Astrocyte (in vitro differentiated cells and primary cell): ENCODE results near the gene GJC1. TPM values are rescaled to one million over a fixed set of nuclear protein-coding genes. Genes with fewer than 3 reads are reported as not detected.
A peak's percentile ranks its signal among the peaks of the same experiment; 100 is the strongest.
"Not testable (repeated sequence)": the region's sequence is repeated elsewhere in the genome, so short reads cannot be mapped to it uniquely, and the experiment has no call there.

Experiments used
- DNase-seq: peaks from one replicate; pipeline ENCODE4 v3.0.0-alpha.2; 2010; ENCODE audit warnings: low read depth
- FAIRE-seq: peaks from 2 replicates; lab custom pipeline; 2011; peaks lifted over from hg19 to GRCh38; lab: Jason Lieb, UNC
- H2AFZ ChIP-seq: 2 replicates; pipeline ENCODE4 v1.6.0; 2012; ENCODE audit warnings: low read depth, low read length, inconsistent platforms
- H3K27ac ChIP-seq: 2 replicates; pipeline ENCODE4 v1.5.1; 2011; ENCODE audit warnings: low read depth, low read length, inconsistent platforms
- H3K27me3 ChIP-seq: 2 replicates; pipeline ENCODE4 v1.6.0; 2011; ENCODE audit warnings: low read length, inconsistent platforms; ENCODE audit not compliant: insufficient read depth
- H3K36me3 ChIP-seq: 2 replicates; pipeline ENCODE4 v1.5.1; 2011; ENCODE audit warnings: low read length, inconsistent platforms; ENCODE audit not compliant: insufficient read depth
- H3K4me1 ChIP-seq: 2 replicates; pipeline ENCODE4 v1.5.1; 2011; ENCODE audit warnings: low read length, inconsistent platforms; ENCODE audit not compliant: insufficient read depth
- H3K4me2 ChIP-seq: 2 replicates; pipeline ENCODE4 v1.6.0; 2012; ENCODE audit warnings: low read length, inconsistent platforms
- H3K4me3 ChIP-seq: 2 replicates; pipeline ENCODE4 v1.5.1; 2011; ENCODE audit warnings: low read depth, mild to moderate bottlenecking, low read length, inconsistent platforms; ENCODE audit not compliant: insufficient read depth
- H3K79me2 ChIP-seq: 2 replicates; pipeline ENCODE4 v1.6.0; 2012; ENCODE audit warnings: mild to moderate bottlenecking, low read length, inconsistent platforms; ENCODE audit not compliant: insufficient read depth
- H3K9ac ChIP-seq: 2 replicates; pipeline ENCODE4 v1.6.0; 2012; ENCODE audit warnings: mild to moderate bottlenecking, low read length, inconsistent platforms
- H3K9me3 ChIP-seq: 2 replicates; pipeline ENCODE4 v1.5.1; 2012; ENCODE audit warnings: low read depth, mild to moderate bottlenecking, low read length, inconsistent platforms; ENCODE audit not compliant: insufficient read depth
- H4K20me1 ChIP-seq: 2 replicates; pipeline ENCODE4 v1.6.0; 2012; ENCODE audit warnings: low read length, inconsistent platforms; ENCODE audit not compliant: insufficient read depth
- H3K27ac Mint-ChIP-seq: one replicate; pipeline ENCODE4 v1.8.0; 2021; ENCODE audit warnings: mild to moderate bottlenecking, mixed read lengths; ENCODE audit not compliant: unreplicated experiment
- H3K27me3 Mint-ChIP-seq: one replicate; pipeline ENCODE4 v1.8.0; 2021; ENCODE audit warnings: low read depth, mixed read lengths; ENCODE audit not compliant: unreplicated experiment
- H3K36me3 Mint-ChIP-seq: one replicate; pipeline ENCODE4 v1.8.0; 2021; ENCODE audit warnings: low read depth, mixed read lengths; ENCODE audit not compliant: unreplicated experiment
- H3K4me1 Mint-ChIP-seq: one replicate; pipeline ENCODE4 v1.8.0; 2021; ENCODE audit warnings: low read depth, mixed read lengths; ENCODE audit not compliant: unreplicated experiment
- H3K4me3 Mint-ChIP-seq: one replicate; pipeline ENCODE4 v1.8.0; 2021; ENCODE audit warnings: mild to moderate bottlenecking, moderate library complexity, mixed read lengths; ENCODE audit not compliant: unreplicated experiment
- H3K9me3 Mint-ChIP-seq: one replicate; pipeline ENCODE4 v1.8.0; 2021; ENCODE audit warnings: mild to moderate bottlenecking, mixed read lengths; ENCODE audit not compliant: unreplicated experiment
- EZH2 ChIP-seq: IDR thresholded peaks from 2 replicates; pipeline ENCODE4 v1.6.1; 2012; ENCODE audit warnings: mild to moderate bottlenecking, low read length, inconsistent platforms; ENCODE audit not compliant: insufficient read depth
- total RNA-seq: library from RNA; stranded (reverse); gene quantifications from 2 replicates; pipeline ENCODE4 v1.2.1, GENCODE V29; 2021
- TF ChIP-seq, protein P1 (sequence below): IDR thresholded peaks from 2 replicates; pipeline ENCODE4 v1.5.1; 2011; ENCODE audit warnings: low read depth, mild to moderate bottlenecking, inconsistent platforms, low read length, moderate library complexity; ENCODE audit not compliant: insufficient read depth

GJC1 gene
- total RNA-seq, 1 donor from 2014 or later = 38.4 TPM

DNA sequence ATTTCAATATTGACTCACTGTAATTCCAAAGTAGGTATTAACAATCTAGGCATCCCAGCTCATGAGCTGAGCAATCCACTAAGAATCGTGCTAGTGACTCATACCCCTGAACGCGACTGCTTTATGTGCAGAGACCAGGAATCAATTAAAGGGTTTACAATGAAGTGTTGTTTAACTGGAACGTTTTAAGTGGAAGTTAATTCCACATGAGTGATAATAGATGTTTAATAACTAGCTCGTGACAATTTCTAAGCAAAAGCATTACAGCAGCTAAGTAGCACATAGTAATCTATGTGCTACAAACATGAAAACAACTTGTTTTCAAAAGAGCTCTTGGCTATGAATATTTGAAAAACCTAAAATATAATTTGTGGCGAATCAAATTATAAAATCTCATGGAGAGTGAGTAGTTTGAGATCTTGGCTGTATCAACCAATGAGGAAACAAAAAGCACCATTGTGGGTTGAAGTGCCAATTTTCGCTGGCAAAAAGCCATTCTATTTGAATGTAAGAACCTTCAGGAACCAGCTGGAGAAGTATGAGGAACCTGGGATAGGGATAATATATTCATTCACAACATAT, 9.4 kb downstream of the GJC1 start:
- no peaks in the 10 kb centered on the region for H3K36me3 Mint-ChIP-seq
- Histone ChIP-seq H3K79me2 (peaks cover 89% of the 10 kb centered on the region), H3K4me3 (peak overlapping the region; percentile 38), H3K27me3 (no peaks in the 10 kb centered on the region), H3K27ac (peak overlapping the region; percentile 90), H2AFZ (no peak overlapping the region), H3K9me3 (no peaks in the 10 kb centered on the region), H4K20me1 (no peaks in the 10 kb centered on the region), H3K36me3 (no peaks in the 10 kb centered on the region), H3K4me2 (peak overlapping the region; percentile 80), H3K9ac (peak overlapping the region; percentile 74), H3K4me1 (peaks cover 24% of the 10 kb centered on the region)
- peak; percentile 94 for DNase-seq
- peak; percentile 82 for FAIRE-seq
- H3K27me3 Mint-ChIP-seq = no peaks in the 10 kb centered on the region
- no peak overlapping the region for H3K4me3 Mint-ChIP-seq
- H3K4me1 Mint-ChIP-seq = peaks cover 18% of the 10 kb centered on the region
- TF ChIP-seq, protein P1, sequence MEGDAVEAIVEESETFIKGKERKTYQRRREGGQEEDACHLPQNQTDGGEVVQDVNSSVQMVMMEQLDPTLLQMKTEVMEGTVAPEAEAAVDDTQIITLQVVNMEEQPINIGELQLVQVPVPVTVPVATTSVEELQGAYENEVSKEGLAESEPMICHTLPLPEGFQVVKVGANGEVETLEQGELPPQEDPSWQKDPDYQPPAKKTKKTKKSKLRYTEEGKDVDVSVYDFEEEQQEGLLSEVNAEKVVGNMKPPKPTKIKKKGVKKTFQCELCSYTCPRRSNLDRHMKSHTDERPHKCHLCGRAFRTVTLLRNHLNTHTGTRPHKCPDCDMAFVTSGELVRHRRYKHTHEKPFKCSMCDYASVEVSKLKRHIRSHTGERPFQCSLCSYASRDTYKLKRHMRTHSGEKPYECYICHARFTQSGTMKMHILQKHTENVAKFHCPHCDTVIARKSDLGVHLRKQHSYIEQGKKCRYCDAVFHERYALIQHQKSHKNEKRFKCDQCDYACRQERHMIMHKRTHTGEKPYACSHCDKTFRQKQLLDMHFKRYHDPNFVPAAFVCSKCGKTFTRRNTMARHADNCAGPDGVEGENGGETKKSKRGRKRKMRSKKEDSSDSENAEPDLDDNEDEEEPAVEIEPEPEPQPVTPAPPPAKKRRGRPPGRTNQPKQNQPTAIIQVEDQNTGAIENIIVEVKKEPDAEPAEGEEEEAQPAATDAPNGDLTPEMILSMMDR = no peak
- no peak for TF ChIP-seq EZH2
- H3K9me3 Mint-ChIP-seq = no peaks in the 10 kb centered on the region
- peak overlapping the region; percentile 95 for H3K27ac Mint-ChIP-seq

GRCh38 chr17:44818508-44818907, 11.6 kb downstream of the GJC1 start:
- not testable (repeated sequence) for H2AFZ ChIP-seq, H4K20me1 ChIP-seq, DNase-seq, H3K9me3 ChIP-seq, H3K4me3 ChIP-seq, H3K27me3 Mint-ChIP-seq, H3K9me3 Mint-ChIP-seq, H3K4me3 Mint-ChIP-seq, H3K36me3 ChIP-seq, H3K27ac Mint-ChIP-seq, FAIRE-seq, H3K36me3 Mint-ChIP-seq, H3K27me3 ChIP-seq, H3K4me2 ChIP-seq, H3K9ac ChIP-seq
- Histone ChIP-seq H3K27ac (peak overlapping the region; percentile 34), H3K79me2 (peaks cover 86% of the 10 kb centered on the region), H3K4me1 (peaks cover 36% of the 10 kb centered on the region)
- peaks cover 18% of the 10 kb centered on the region for H3K4me1 Mint-ChIP-seq

GRCh38 chr17:44812263-44812662, 17.8 kb downstream of the GJC1 start:
- H3K9me3 ChIP-seq = no peaks in the 10 kb centered on the region
- FAIRE-seq = no peak
- H3K27me3 ChIP-seq = no peaks in the 10 kb centered on the region
- H4K20me1 ChIP-seq = peaks cover 15% of the 10 kb centered on the region
- peaks cover 23% of the 10 kb centered on the region for H3K4me1 ChIP-seq
- H3K9ac ChIP-seq = no peak overlapping the region
- H3K4me1 Mint-ChIP-seq = peaks cover 7% of the 10 kb centered on the region
- H3K79me2 ChIP-seq = peaks cover 91% of the 10 kb centered on the region
- H3K27me3 Mint-ChIP-seq = no peaks in the 10 kb centered on the region
- no peak overlapping the region for H3K4me3 ChIP-seq
- no peaks in the 10 kb centered on the region for H3K9me3 Mint-ChIP-seq
- no peak for DNase-seq
- no peak overlapping the region for H3K27ac Mint-ChIP-seq
- H2AFZ ChIP-seq = no peak overlapping the region
- H3K36me3 ChIP-seq = no peaks in the 10 kb centered on the region
- H3K4me3 Mint-ChIP-seq = no peak overlapping the region
- H3K27ac ChIP-seq = no peak overlapping the region
- no peak for TF ChIP-seq EZH2
- TF ChIP-seq, protein P1 = no peak
- H3K4me2 ChIP-seq = no peak overlapping the region
- H3K36me3 Mint-ChIP-seq = no peaks in the 10 kb centered on the region

GRCh38 chr17:44808656-44809388, 21.3 kb downstream of the GJC1 start:
- peaks cover 12% of the 10 kb centered on the region for H3K36me3 Mint-ChIP-seq
- not testable (repeated sequence) for H3K27ac ChIP-seq, H3K9ac ChIP-seq, H2AFZ ChIP-seq, H3K27ac Mint-ChIP-seq, H3K9me3 ChIP-seq, H3K4me3 ChIP-seq, FAIRE-seq, DNase-seq, H3K4me2 ChIP-seq, H3K27me3 ChIP-seq, H3K4me3 Mint-ChIP-seq, H3K9me3 Mint-ChIP-seq, H3K27me3 Mint-ChIP-seq, H3K4me1 Mint-ChIP-seq
- H3K79me2 ChIP-seq = peaks cover 91% of the 10 kb centered on the region
- H3K36me3 ChIP-seq = peaks cover 16% of the 10 kb centered on the region
- peaks cover 27% of the 10 kb centered on the region for H4K20me1 ChIP-seq
- peaks cover 18% of the 10 kb centered on the region for H3K4me1 ChIP-seq
